Subcutaneous abdominal adipose tissue (tissue), 5 donors: ENCODE results near the gene FNDC4.

Experiments
- H3K27ac ChIP-seq: one replicate; pipeline ENCODE4 v1.7.0; 2013; ENCODE audit warnings: low read depth, mild to moderate bottlenecking, inconsistent platforms, low read length, moderate library complexity
- H3K27me3 ChIP-seq, 5 donors: one replicate each; pipeline ENCODE4 v1.7.0; 2013; ENCODE audit warnings: low read length in 5 of 5, inconsistent platforms in 1 of 5; ENCODE audit not compliant: control insufficient read depth in 5 of 5, insufficient read depth in 4 of 5
- H3K36me3 ChIP-seq, 5 donors: one replicate each; pipeline ENCODE4 v1.7.0; 2013; ENCODE audit warnings: low read length in 5 of 5; ENCODE audit not compliant: control insufficient read depth in 5 of 5, insufficient read depth in 5 of 5
- H3K4me1 ChIP-seq, 5 donors: one replicate each; pipeline ENCODE4 v1.7.0; 2013; ENCODE audit warnings: low read length in 5 of 5, mild to moderate bottlenecking in 3 of 5, moderate library complexity in 1 of 5; ENCODE audit not compliant: control insufficient read depth in 5 of 5, insufficient read depth in 5 of 5
- H3K4me3 ChIP-seq, 5 donors: one replicate each; pipeline ENCODE4 v1.7.0; 2013; ENCODE audit warnings: low read length in 5 of 5, low read depth in 1 of 5
- H3K9ac ChIP-seq, 5 donors: one replicate each; pipeline ENCODE4 v1.7.0; 2013; ENCODE audit warnings: low read length in 5 of 5, mild to moderate bottlenecking in 4 of 5, moderate library complexity in 3 of 5
- H3K9me3 ChIP-seq, 5 donors: one replicate each; pipeline ENCODE4 v1.7.0; 2013; ENCODE audit warnings: low read length in 5 of 5; ENCODE audit not compliant: control insufficient read depth in 5 of 5
- donor health status: healthy.
- donor health status: healthy.
- donor health status: healthy.
- donor health status: healthy.
- donor health status: healthy.

Gene FNDC4

GRCh38 chr2:27494284-27494943, 586 bp downstream of the FNDC4 start:
- Histone ChIP-seq H3K27me3 (peaks cover 0 to 10% (median 0%) of the 10 kb centered on the region in 5 donors), H3K4me3 (peak overlapping the region; percentile 72 to 82 (median 74)), H3K27ac (peak overlapping the region; percentile 88), H3K4me1 (peaks cover 3 to 26% (median 21%) of the 10 kb centered on the region in 5 donors), H3K9ac (peak overlapping the region; percentile 73 to 89 (median 81)), H3K36me3 (peaks cover 0 to 17% (median 8%) of the 10 kb centered on the region in 5 donors), H3K9me3 (no peaks in the 10 kb centered on the region)

DNA sequence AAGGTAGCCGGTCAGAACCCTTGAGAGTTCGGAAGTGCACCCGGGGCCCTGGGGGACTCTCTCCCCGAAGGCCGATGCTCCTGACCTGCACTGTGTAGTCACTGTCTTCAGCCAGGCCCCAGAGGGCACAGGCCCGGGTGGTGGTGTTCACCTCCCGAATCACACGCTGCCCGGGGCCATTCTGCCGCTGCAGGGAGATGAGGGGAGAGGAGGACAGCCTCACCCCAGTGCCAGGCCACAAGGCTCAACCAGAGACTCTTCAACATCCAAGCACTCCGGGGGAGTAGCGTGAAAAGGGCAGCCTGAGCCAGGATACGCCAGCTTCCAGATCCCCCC, 1.1 kb downstream of the FNDC4 start:
- peaks cover 0 to 17% (median 8%) of the 10 kb centered on the region in 5 donors for H3K36me3 ChIP-seq
- H3K4me1 ChIP-seq, result peaks cover 3 to 31% (median 26%) of the 10 kb centered on the region in 5 donors
- H3K4me3 ChIP-seq, result peak overlapping the region; percentile 72 to 82 (median 74)
- H3K9ac ChIP-seq, result peak overlapping the region; percentile 31 to 89 (median 74)
- H3K27ac ChIP-seq, result peak overlapping the region; percentile 88
- no peaks in the 10 kb centered on the region for H3K9me3 ChIP-seq
- H3K27me3 ChIP-seq, result peaks cover 0 to 10% (median 0%) of the 10 kb centered on the region in 5 donors

- Histone ChIP-seq H3K4me1 (peaks cover 3 to 35% (median 28%) of the 10 kb centered on the region in 5 donors), H3K27ac (peak overlapping the region; percentile 88), H3K36me3 (peaks cover 0 to 17% (median 8%) of the 10 kb centered on the region in 5 donors), H3K27me3 (peaks cover 0 to 10% (median 0%) of the 10 kb centered on the region in 5 donors), H3K9me3 (no peaks in the 10 kb centered on the region), H3K9ac (peak overlapping the region in 1 of 5 donors; percentile 48), H3K4me3 (no peak overlapping the region)
Measured at GRCh38 chr2:27492557-27492956, 2.4 kb downstream of the FNDC4 start.

DNA sequence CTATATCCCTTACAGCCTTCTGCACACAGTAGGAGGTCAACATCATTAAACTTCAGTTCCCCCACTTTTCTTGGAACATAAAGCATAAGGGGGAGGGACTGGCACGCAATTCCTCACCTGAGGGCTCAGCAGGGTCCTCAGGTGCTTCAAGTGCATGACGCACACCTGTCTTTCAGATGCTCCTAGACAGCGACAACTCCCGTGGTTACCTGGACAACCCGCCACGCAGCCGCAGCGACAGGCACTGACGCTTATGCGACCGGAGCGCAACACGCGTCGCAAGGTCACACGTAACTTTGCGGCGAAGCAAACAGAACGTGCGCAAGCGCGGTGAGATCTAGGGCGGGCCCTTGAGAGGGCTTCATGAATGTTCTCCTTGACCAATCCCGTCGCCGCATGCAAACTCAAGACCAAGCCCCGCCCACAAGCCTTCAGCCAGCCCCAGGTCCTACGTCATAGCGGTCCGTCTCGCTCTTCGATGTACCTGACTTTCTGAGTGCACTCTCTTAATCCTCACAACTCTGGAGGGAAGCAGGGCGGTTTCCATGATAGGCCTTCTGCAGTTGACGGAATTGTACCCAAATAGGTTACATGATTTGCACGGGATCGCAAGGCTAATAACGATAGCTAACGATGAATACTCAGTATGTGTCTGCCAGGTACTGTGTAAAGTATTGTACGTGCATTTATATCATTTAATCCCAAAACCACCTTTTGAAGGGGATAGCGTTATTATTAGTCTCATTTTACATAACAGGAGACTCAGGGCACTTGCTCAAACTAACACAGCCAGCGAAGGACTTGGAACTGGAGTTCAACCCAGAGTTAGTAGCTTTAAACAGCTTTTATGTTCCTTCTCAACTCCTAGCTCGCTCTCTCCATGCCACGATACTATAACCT, 5.3 kb downstream of the FNDC4 start, which contains the start of gene IFT172:
Gene IFT172, minus strand, starts transcription at position 246 of the 900 bp plus-strand sequence. Its CDS starts 90 bp downstream, at position 156.
- Histone ChIP-seq H3K27me3 (peaks cover 0 to 3% (median 0%) of the 10 kb centered on the region in 5 donors), H3K4me3 (peak within 1 kb of the TSS; percentile 62 to 89 (median 86)), H3K9me3 (no peaks in the 10 kb centered on the region), H3K9ac (peak within 1 kb of the TSS; percentile 51 to 86 (median 66)), H3K36me3 (peaks cover 0 to 22% (median 9%) of the 10 kb centered on the region in 5 donors), H3K4me1 (peaks cover 3 to 29% (median 24%) of the 10 kb centered on the region in 5 donors), H3K27ac (peak within 1 kb of the TSS; percentile 88)

DNA sequence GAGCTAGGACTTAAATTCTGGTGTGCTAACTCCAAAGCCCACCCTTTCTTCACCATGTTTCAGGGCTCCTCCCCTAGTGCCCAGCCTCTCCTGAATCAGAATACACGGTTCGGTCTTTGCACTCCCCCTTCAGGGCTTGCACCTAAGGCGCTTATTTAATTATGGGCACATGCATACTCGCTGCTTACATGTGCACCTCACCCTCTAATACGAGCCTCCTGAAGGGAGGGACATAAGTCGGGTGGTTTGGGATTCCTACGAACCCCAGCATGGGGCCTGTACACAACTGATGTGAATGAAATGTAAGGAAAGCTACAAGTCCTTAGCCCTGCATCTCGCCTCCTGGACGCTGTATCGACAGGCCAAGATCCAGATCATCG, 5.9 kb downstream of the FNDC4 start:
- H3K4me1 ChIP-seq, result peaks cover 1 to 22% (median 19%) of the 10 kb centered on the region in 5 donors
- H3K27ac ChIP-seq, result peak overlapping the region; percentile 8
- no peaks in the 10 kb centered on the region for H3K9me3 ChIP-seq
- peak overlapping the region in 4 of 5 donors; percentile 0 to 86 (median 34) for H3K9ac ChIP-seq
- H3K36me3 ChIP-seq, result peaks cover 0 to 27% (median 12%) of the 10 kb centered on the region in 5 donors
- H3K4me3 ChIP-seq, result peak overlapping the region; percentile 62 to 89 (median 86)
- no peaks in the 10 kb centered on the region for H3K27me3 ChIP-seq

- H3K4me1 ChIP-seq, result peaks cover 0 to 16% (median 14%) of the 10 kb centered on the region in 5 donors
- H3K4me3 ChIP-seq, result no peak overlapping the region
- peak overlapping the region in 1 of 5 donors; percentile 36 for H3K9ac ChIP-seq
- H3K27me3 ChIP-seq, result no peaks in the 10 kb centered on the region
- no peak overlapping the region for H3K27ac ChIP-seq
- H3K36me3 ChIP-seq, result peaks cover 9 to 36% (median 32%) of the 10 kb centered on the region in 5 donors
- no peaks in the 10 kb centered on the region for H3K9me3 ChIP-seq
Measured at GRCh38 chr2:27485496-27485895, 9.5 kb downstream of the FNDC4 start.

DNA sequence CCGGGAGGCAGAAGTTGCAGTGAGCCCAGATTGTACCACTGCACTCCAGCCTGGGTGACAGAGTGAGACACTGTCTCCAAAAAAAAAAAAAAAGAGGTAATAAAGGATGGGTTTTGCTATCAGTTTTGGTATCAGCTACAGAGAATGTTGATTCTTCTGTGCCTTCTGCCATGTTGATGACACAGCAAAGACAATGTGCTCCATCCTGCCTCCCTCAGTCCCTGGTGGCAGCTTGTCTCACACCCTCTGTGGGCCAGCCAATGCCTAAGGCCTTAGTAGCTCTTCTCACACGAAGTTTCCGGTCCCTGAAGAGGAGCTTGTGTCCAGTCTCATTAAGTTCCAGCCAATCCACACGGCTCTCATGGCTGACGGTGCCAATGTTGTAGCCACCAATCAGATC, 23.0 kb downstream of the FNDC4 start:
- Histone ChIP-seq H3K9ac (no peak overlapping the region), H3K4me3 (no peak overlapping the region), H3K27me3 (no peaks in the 10 kb centered on the region), H3K27ac (no peak overlapping the region), H3K36me3 (peaks cover 28 to 40% (median 36%) of the 10 kb centered on the region in 5 donors), H3K9me3 (no peaks in the 10 kb centered on the region), H3K4me1 (no peaks in the 10 kb centered on the region)

DNA sequence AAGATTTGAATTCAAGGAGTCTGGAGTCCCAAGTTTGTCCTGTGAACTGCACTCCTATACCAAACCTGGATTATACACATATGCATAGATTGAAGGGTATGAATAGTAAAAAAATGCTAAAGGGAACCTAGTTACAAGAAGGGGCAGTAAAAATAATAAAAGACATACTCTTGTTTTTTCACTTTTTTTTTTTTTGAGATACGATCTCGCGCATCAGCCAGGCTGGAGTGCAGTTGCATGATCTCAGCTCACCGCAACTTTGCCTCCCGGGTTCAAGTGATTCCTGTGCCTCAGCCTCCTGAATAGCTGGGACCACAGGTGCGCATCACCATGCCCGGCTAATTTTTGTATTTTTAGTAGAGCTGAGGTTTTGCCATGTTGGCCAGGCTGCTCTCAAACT, 30.6 kb downstream of the FNDC4 start:
- Histone ChIP-seq H3K4me1 (no peaks in the 10 kb centered on the region), H3K36me3 (peaks cover 13 to 39% (median 34%) of the 10 kb centered on the region in 5 donors), H3K27me3 (no peaks in the 10 kb centered on the region), H3K27ac (no peak overlapping the region), H3K9me3 (no peaks in the 10 kb centered on the region), H3K9ac (no peak overlapping the region), H3K4me3 (no peak overlapping the region)

DNA sequence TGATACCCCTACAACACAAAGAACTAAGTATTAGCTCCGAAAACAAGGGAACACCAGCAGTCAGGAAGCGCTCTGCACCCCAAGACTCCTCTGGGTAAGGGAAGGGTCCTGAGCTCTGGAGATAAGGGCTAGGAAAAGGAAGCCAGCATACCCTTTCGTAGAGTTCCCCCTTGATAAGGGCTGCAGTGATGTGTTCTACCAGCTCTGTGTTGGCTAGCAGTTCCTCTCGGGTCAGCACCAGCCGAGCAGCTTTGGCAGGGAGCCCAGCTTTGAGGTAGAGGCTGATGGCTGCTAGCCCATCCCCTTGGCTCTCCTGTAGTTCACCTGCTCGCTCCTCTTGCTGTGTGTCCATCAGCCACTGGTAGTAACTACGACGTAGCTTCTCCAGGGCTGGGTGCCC, 33.9 kb downstream of the FNDC4 start:
- Histone ChIP-seq H3K27ac (no peak overlapping the region), H3K9me3 (no peaks in the 10 kb centered on the region), H3K4me1 (no peaks in the 10 kb centered on the region), H3K4me3 (no peak overlapping the region), H3K9ac (no peak overlapping the region), H3K36me3 (peaks cover 17 to 71% (median 63%) of the 10 kb centered on the region in 5 donors), H3K27me3 (no peaks in the 10 kb centered on the region)
